Jurkat, Clone E6-1 (cell line): ENCODE data around the gene SENP7.
A peak's percentile ranks its signal among the peaks of the same experiment; 100 is the strongest.
"Not testable (repeated sequence)": the region's sequence is repeated elsewhere in the genome, so short reads cannot be mapped to it uniquely, and the experiment has no call there.

ENCODE experiments used
- DNase-seq: peaks from one replicate; pipeline ENCODE4 v3.0.0-alpha.2; 2011; ENCODE audit warnings: low read depth, low spot score
- H3K4me3 ChIP-seq: 2 replicates; pipeline ENCODE4 v1.5.1; 2011; ENCODE audit warnings: mild to moderate bottlenecking, low read length, control low read depth, moderate library complexity

The SENP7 gene

DNA sequence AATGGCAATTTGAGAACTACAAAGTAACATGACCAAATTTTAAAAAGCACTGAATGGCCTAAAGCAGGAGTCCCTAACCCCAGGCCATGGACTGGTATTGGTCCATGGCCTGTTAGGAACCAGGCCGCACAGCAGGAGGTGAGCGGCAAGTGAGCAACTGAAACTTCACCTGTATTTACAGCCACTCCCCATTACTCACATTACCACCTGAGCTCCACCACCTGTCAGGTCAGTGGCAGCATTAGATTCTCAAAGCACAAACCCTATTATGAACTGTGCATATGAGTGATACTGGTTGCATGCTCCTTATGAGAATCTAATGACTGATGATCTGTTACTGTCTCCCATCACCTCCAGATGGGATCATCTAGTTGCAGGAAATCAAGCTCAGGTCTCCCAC, 48.8 kb downstream of the SENP7 start:
- no peak overlapping the region for H3K4me3 ChIP-seq
- no peak for DNase-seq

GRCh38 chr3:101461451-101461850, 51.6 kb downstream of the SENP7 start:
- no peak overlapping the region for H3K4me3 ChIP-seq
- DNase-seq = no peak

- no peak for DNase-seq
- H3K4me3 ChIP-seq = no peak overlapping the region
Observed at GRCh38 chr3:101458387-101458786, 54.6 kb downstream of the SENP7 start.

GRCh38 chr3:101454629-101455028, 58.4 kb downstream of the SENP7 start:
- DNase-seq = no peak
- H3K4me3 ChIP-seq = no peak overlapping the region

- no peak for DNase-seq
- no peak overlapping the region for H3K4me3 ChIP-seq
Observed at GRCh38 chr3:101453961-101454360, 59.1 kb downstream of the SENP7 start.

- not testable (repeated sequence) for DNase-seq
Observed at GRCh38 chr3:101438641-101439040, 74.4 kb downstream of the SENP7 start.

DNA sequence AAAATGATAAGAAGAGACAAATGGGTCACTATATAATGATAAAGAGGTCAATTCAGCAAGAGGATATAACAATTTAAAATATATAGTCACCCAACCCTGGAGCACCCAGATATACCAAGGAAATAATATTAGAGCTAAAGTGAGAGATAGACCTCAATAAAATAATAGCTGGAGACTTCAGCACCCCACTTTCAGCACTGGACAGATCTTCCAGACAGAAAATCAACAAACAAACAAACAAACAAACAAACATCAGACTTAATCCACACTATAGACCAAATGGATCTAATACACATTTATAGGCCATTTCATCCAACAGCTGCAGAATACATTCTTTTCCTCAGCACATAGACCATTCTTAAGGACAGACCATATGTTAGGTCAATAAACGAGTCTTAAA, 79.4 kb downstream of the SENP7 start:
- H3K4me3 ChIP-seq = no peak overlapping the region
- DNase-seq = no peak

More at GRCh38 chr3:101438641-101439040, 74.4 kb downstream of the SENP7 start:
- H3K4me3 ChIP-seq = not testable (repeated sequence)

GRCh38 chr3:101423984-101424888, 88.8 kb downstream of the SENP7 start:
- H3K4me3 ChIP-seq = no peak overlapping the region
- peak; percentile 28 for DNase-seq

DNA sequence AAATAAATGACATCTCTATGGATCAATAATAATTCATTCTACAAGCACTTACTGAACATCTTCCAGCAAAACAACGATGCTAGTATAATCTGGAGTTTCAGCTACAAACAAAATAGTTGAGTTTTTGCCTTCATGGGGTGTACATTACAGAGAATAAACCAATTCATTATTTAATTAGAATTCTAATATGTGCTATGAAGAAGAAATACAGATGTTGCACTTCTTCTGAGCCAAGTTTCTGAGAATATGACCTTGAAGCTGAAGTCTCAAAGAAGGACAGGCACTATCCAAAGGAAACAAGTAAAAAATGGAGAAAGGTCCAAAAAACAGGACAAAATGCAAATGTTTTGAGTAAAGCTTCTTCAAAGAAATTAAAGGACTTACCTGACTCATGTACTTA, 94.2 kb downstream of the SENP7 start:
- H3K4me3 ChIP-seq = no peak overlapping the region
- DNase-seq = no peak

DNA sequence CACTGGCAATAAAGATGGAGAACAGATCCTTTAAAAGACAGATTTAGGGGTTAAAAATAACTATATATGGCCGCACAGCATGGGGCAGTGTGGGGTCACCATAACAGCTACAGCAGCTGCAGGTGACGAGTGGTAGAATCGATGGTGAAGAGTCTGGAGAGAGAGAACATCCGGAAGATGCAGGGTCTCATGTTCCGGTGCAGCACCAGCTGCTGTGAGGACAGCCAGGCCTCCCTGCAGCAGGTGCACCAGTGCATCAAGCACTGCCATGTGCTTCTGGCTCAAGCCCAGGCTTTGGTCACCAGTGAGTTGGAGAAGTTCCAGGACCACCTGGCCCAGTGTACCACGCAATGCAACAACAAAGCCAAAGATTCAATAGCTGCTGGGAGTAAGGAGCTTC, 98.9 kb downstream of the SENP7 start:
- DNase-seq = no peak

GRCh38 chr3:101413656-101414055, 99.4 kb downstream of the SENP7 start:
- DNase-seq = no peak
- no peak overlapping the region for H3K4me3 ChIP-seq

More for the DNA sequence above, 98.9 kb downstream of the SENP7 start:
- no peak overlapping the region for H3K4me3 ChIP-seq

- no peak overlapping the region for H3K4me3 ChIP-seq
Observed at GRCh38 chr3:101391413-101391950, 121.5 kb downstream of the SENP7 start.

GRCh38 chr3:101388706-101389105, 124.3 kb downstream of the SENP7 start:
- no peak for DNase-seq
- H3K4me3 ChIP-seq = no peak overlapping the region

More at GRCh38 chr3:101391413-101391950, 121.5 kb downstream of the SENP7 start:
- no peak for DNase-seq

DNA sequence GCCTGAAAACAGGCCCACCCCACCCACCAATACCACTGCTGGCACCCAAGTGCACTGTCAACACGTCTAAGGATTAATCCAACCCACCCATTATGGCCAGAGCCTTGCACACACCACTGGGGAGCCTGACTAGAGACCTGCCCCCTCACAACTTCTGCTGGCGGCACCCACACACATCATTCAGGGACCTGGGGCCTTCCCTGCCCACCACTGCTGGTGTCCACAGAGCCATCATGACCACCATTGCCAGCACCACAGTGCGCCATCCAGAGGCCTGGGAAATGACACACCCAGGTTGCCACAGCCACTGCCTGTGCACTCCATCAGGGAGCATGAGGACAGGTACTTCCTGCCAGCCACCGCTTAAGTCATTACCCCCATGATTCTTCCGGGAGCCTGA, 125.7 kb downstream of the SENP7 start:
- DNase-seq = no peak
- no peak overlapping the region for H3K4me3 ChIP-seq

GRCh38 chr3:101384426-101384825, 128.6 kb downstream of the SENP7 start:
- DNase-seq = no peak
- no peak overlapping the region for H3K4me3 ChIP-seq

DNA sequence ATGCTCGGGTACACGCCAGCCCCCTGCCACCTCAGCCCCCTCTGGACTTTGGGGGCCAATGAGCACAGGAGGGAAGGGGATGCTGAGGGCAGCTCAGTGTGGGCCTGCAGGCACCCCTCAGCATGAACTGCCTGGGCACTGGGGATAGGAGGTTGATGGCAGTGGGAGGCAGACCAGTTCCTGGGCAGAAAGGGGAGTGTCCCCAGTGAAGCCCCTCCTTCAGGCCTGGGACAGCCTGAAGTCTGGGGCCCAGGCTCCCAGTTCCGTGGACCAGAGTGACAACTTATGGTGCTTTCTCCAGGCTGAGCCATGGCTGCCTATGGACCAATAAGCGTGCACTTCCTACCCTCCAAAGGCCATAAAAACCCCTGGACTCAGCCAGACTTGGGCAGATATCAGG, 129.4 kb downstream of the SENP7 start:
- no peak overlapping the region for H3K4me3 ChIP-seq

DNA sequence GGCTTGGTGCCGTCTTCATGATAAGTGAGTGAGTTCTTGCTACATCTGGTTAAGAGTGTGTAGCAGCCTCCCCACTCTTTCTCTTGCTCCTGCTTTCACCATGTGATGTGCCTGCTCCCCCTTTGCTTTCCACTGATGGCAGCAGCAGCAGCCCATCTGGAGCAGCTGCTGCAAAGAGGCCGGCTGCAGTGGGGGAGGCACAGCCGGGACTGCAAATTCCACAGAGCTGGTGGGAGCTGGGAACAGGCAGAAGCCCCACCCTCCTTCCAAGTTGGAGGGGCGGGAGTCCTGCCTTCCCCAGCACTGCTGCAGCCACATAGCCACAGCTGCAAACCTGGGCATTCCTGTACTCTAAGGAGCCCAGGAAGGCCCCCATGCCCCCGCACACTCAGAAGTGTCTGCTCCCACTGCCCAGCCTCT, 129.8 kb downstream of the SENP7 start:
- DNase-seq = no peak
- no peak overlapping the region for H3K4me3 ChIP-seq

More for the DNA sequence above, 129.4 kb downstream of the SENP7 start:
- DNase-seq = no peak

GRCh38 chr3:101381809-101382208, 131.2 kb downstream of the SENP7 start:
- peak; percentile 17 for DNase-seq

DNA sequence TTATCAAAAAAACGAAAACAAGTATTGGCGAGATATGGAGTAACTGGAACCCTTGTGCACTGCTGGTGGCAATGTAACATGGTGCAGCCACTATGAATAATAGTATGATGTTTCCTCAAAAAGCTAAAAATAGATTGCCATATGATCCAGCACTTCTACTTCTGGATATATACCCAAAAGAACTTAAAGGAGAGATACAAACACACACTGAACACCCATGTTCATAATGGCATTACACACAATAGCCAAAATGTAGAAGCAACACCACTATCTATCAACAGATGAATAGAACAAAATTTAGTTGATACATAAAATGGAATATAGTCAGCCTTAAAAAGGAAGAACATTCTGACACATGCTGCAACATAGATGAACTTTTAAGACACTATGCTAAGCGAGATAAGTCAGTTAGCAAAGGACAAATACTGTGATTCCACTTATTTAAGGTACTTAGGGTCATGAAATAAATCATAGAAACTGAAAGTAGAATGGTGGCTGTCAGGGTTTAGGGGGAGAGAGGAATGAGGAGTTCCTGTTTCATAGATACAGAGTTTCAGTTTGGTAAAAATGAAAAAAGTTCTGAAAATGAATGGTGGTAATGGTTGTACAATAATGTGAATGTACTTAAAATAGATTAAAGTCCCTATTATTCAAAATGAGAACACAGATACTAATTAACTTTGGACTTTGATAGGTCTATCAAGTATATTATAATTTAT, 133.2 kb downstream of the SENP7 start:
- H3K4me3 ChIP-seq = no peak overlapping the region
- DNase-seq = no peak

More at GRCh38 chr3:101381809-101382208, 131.2 kb downstream of the SENP7 start:
- H3K4me3 ChIP-seq = no peak overlapping the region

- DNase-seq = no peak
- no peak overlapping the region for H3K4me3 ChIP-seq
Observed at GRCh38 chr3:101377796-101378195, 135.2 kb downstream of the SENP7 start.
